Hepatocyte (in vitro differentiated cells): ENCODE data around the gene MYOD1.

ENCODE experiments used
- EZH2 ChIP-seq: fragments of 200-600 bp; sonication (generic); IDR thresholded peaks from 2 replicates; pipeline ENCODE4 v1.6.1; 2016; ENCODE audit warnings: antibody characterized with exemption, mild to moderate bottlenecking, borderline replicate concordance
- EZH2phosphoT487 ChIP-seq: fragments of 200-600 bp; sonication (generic); IDR thresholded peaks from one replicate; pipeline ENCODE4 v1.6.1; 2018; ENCODE audit warnings: antibody characterized with exemption, mild to moderate bottlenecking, low read depth, moderate library complexity; ENCODE audit not compliant: unreplicated experiment, severe bottlenecking

GRCh38 chr11:17672469-17672868 is 46.9 kb upstream of the MYOD1 start:
- no peak for TF ChIP-seq EZH2phosphoT487
- no peak for TF ChIP-seq EZH2
